GM12872 (cell line): Measurements from ENCODE around the gene ERBIN.

Experiments used
- CTCF ChIP-seq: IDR thresholded peaks from 3 replicates; pipeline ENCODE4 v1.5.1; 2011; ENCODE audit warnings: low read depth, mild to moderate bottlenecking, low read length, moderate library complexity; ENCODE audit not compliant: insufficient read depth

The ERBIN gene

GRCh38 chr5:65924366-65925043, 1.9 kb upstream of the ERBIN start:
- TF ChIP-seq CTCF: no peak

- TF ChIP-seq CTCF: no peak
These were observed 1.3 kb upstream of the ERBIN start for GRCh38 chr5:65925044-65925600.

- TF ChIP-seq CTCF: peak; percentile 35; the same call in 2 of the 3 replicates
These were observed 637 bp upstream of the ERBIN start for GRCh38 chr5:65925601-65926275.

GRCh38 chr5:65926893-65927292, 518 bp downstream of the ERBIN start:
- no peak for TF ChIP-seq CTCF

- no peak for TF ChIP-seq CTCF
These were observed 1.3 kb downstream of the ERBIN start for GRCh38 chr5:65927503-65928321.

GRCh38 chr5:65928322-65928752, 2.0 kb downstream of the ERBIN start:
- no peak for TF ChIP-seq CTCF

- TF ChIP-seq CTCF: no peak
These were observed 2.5 kb downstream of the ERBIN start for GRCh38 chr5:65928860-65929259.
